Astrocyte (in vitro differentiated cells and primary cell): Measurements from ENCODE around the gene EFNA5.

Source experiments
- CTCF ChIP-seq: IDR thresholded peaks from 2 replicates; pipeline ENCODE4 v1.5.1; 2011; ENCODE audit warnings: low read depth, mild to moderate bottlenecking, inconsistent platforms, low read length, moderate library complexity; ENCODE audit not compliant: insufficient read depth
- EZH2 ChIP-seq: IDR thresholded peaks from 2 replicates; pipeline ENCODE4 v1.6.1; 2012; ENCODE audit warnings: mild to moderate bottlenecking, low read length, inconsistent platforms; ENCODE audit not compliant: insufficient read depth

GRCh38 chr5:107455111-107455544, 215.6 kb downstream of the EFNA5 start:
- TF ChIP-seq CTCF: no peak
- no peak for TF ChIP-seq EZH2
